Measurements from ENCODE around the gene VIT. TPM values are rescaled to one million over a fixed set of nuclear protein-coding genes. Genes with fewer than 3 reads are reported as not detected.

VIT gene
- total and polyA plus RNA-seq, 7 experiments from 2014 or later = not detected

- H3K27ac ChIP-seq (ENCODE audit: low read depth, low read length) = no peak overlapping the region
- peaks cover 0 to 6% (median 0%) of the 10 kb centered on the region in 11 donors for H3K9me3 Mint-ChIP-seq
- intact Hi-C loops (cut with micrococcal nuclease) = no loop called here
- H3K27ac Mint-ChIP-seq = no peak overlapping the region
- H3K27me3 Mint-ChIP-seq = peaks cover 2 to 11% (median 9%) of the 10 kb centered on the region in 5 donors
- H3K36me3 Mint-ChIP-seq = peaks cover 0 to 9% (median 0%) of the 10 kb centered on the region in 5 donors
- peaks cover 6 to 15% (median 8%) of the 10 kb centered on the region in 7 donors for H3K4me1 Mint-ChIP-seq
- ChIA-PET CTCF (no interaction called here), POLR2A (interaction anchor here (0.5 kb wide), 1 partner anchor 15 kb away, joined by 3 read pairs; no protein-coding TSS in a partner anchor)
- no peaks in the 10 kb centered on the region for H3K9me3 ChIP-seq (ENCODE audit: control insufficient read depth in 2 of 3, low read length in 3 of 3)
- H3K36me3 ChIP-seq (ENCODE audit: control insufficient read depth in 2 of 3, insufficient read depth in 3 of 3, low read length in 3 of 3) = no peaks in the 10 kb centered on the region
- peaks cover 5 to 6% of the 10 kb centered on the region in 2 donors for H3K4me1 ChIP-seq (ENCODE audit: control insufficient read depth in 2 of 2, insufficient read depth in 2 of 2, low read length in 2 of 2)
- no peak overlapping the region for H3K4me3 Mint-ChIP-seq
- no peak for DNase-seq
- no peak overlapping the region for H3K4me3 ChIP-seq (ENCODE audit: low read length)
- ATAC-seq = no peak
- no peaks in the 10 kb centered on the region for H3K27me3 ChIP-seq (ENCODE audit: control insufficient read depth in 2 of 2, insufficient read depth in 2 of 2, low read length in 2 of 2)
These were observed 137.7 kb downstream of the VIT start for GRCh38 chr2:36834203-36834602.

- ATAC-seq (no peak), DNase-seq (peak in 6 of 9 donors; percentile 3 to 52 (median 20))
- H3K36me3 ChIP-seq (ENCODE audit: control insufficient read depth in 2 of 3, insufficient read depth in 3 of 3, low read length in 3 of 3) = no peaks in the 10 kb centered on the region
- intact Hi-C loops (cut with micrococcal nuclease) = no loop called here
- Mint-ChIP-seq H3K4me1 (peaks cover 6 to 15% (median 8%) of the 10 kb centered on the region in 7 donors), H3K4me3 (peak overlapping the region in 3 of 10 donors; percentile 1 to 29 (median 4)), H3K9me3 (peaks cover 0 to 6% (median 0%) of the 10 kb centered on the region in 11 donors), H3K27me3 (peaks cover 2 to 11% (median 9%) of the 10 kb centered on the region in 5 donors), H3K36me3 (peaks cover 0 to 9% (median 0%) of the 10 kb centered on the region in 5 donors), H3K27ac (peak overlapping the region in 7 of 9 donors; percentile 1 to 41 (median 29))
- H3K27me3 ChIP-seq (ENCODE audit: control insufficient read depth in 2 of 2, insufficient read depth in 2 of 2, low read length in 2 of 2) = no peaks in the 10 kb centered on the region
- POLR2A ChIA-PET = interaction anchor here (0.5 kb wide), 1 partner anchor 14 kb away, joined by 3 read pairs; no protein-coding TSS in a partner anchor
- no peak overlapping the region for H3K4me3 ChIP-seq (ENCODE audit: low read length)
- H3K27ac ChIP-seq (ENCODE audit: low read depth, low read length) = no peak overlapping the region
- no peaks in the 10 kb centered on the region for H3K9me3 ChIP-seq (ENCODE audit: control insufficient read depth in 2 of 3, low read length in 3 of 3)
- peaks cover 5 to 6% of the 10 kb centered on the region in 2 donors for H3K4me1 ChIP-seq (ENCODE audit: control insufficient read depth in 2 of 2, insufficient read depth in 2 of 2, low read length in 2 of 2)
- CTCF ChIA-PET = interaction anchor here (0.7 kb wide), 1 partner anchor 50 kb away, joined by 3 read pairs; no protein-coding TSS in a partner anchor
These were observed 138.4 kb downstream of the VIT start for GRCh38 chr2:36834731-36835524.

GRCh38 chr2:36839976-36840617 lies 143.6 kb downstream of the VIT start:
- Mint-ChIP-seq H3K9me3 (no peaks in the 10 kb centered on the region), H3K27me3 (no peaks in the 10 kb centered on the region), H3K4me3 (no peak overlapping the region), H3K4me1 (peaks cover 3 to 5% (median 4%) of the 10 kb centered on the region in 7 donors), H3K27ac (peak overlapping the region in 1 of 9 donors; percentile 46), H3K36me3 (peaks cover 0 to 14% (median 11%) of the 10 kb centered on the region in 5 donors)
- POLR2A ChIA-PET = interaction anchor here (0.7 kb wide), 1 partner anchor 1423 kb away, joined by 3 read pairs; no protein-coding TSS in a partner anchor
- H3K9me3 ChIP-seq (ENCODE audit: control insufficient read depth in 2 of 3, low read length in 3 of 3) = no peaks in the 10 kb centered on the region
- DNase-seq (no peak), ATAC-seq (no peak)
- H3K27ac ChIP-seq (ENCODE audit: low read depth, low read length) = no peak overlapping the region
- no peaks in the 10 kb centered on the region for H3K36me3 ChIP-seq (ENCODE audit: control insufficient read depth in 2 of 3, insufficient read depth in 3 of 3, low read length in 3 of 3)
- H3K27me3 ChIP-seq (ENCODE audit: control insufficient read depth in 2 of 2, insufficient read depth in 2 of 2, low read length in 2 of 2) = no peaks in the 10 kb centered on the region
- H3K4me1 ChIP-seq (ENCODE audit: control insufficient read depth in 2 of 2, insufficient read depth in 2 of 2, low read length in 2 of 2) = peaks cover 3 to 6% of the 10 kb centered on the region in 2 donors
- intact Hi-C loops (cut with micrococcal nuclease) = no loop called here
- CTCF ChIA-PET = interaction anchor here (0.6 kb wide), 1 partner anchor 612 kb away, joined by 4 read pairs; no protein-coding TSS in a partner anchor
- no peak overlapping the region for H3K4me3 ChIP-seq (ENCODE audit: low read length)

- intact Hi-C loops (cut with micrococcal nuclease) = no loop called here
- Mint-ChIP-seq H3K4me3 (no peak overlapping the region), H3K36me3 (peaks cover 5 to 30% (median 17%) of the 10 kb centered on the region in 5 donors), H3K9me3 (no peaks in the 10 kb centered on the region), H3K27me3 (no peaks in the 10 kb centered on the region), H3K27ac (no peak overlapping the region), H3K4me1 (no peaks in the 10 kb centered on the region)
- ChIA-PET CTCF (interaction anchor here (0.6 kb wide), 1 partner anchor 20 kb away, joined by 3 read pairs; no protein-coding TSS in a partner anchor), POLR2A (no interaction called here)
- H3K4me3 ChIP-seq (ENCODE audit: low read length) = no peak overlapping the region
- no peaks in the 10 kb centered on the region for H3K4me1 ChIP-seq (ENCODE audit: control insufficient read depth in 2 of 2, insufficient read depth in 2 of 2, low read length in 2 of 2)
- peaks cover 0 to 5% (median 0%) of the 10 kb centered on the region in 3 experiments for H3K36me3 ChIP-seq (ENCODE audit: control insufficient read depth in 2 of 3, insufficient read depth in 3 of 3, low read length in 3 of 3)
- DNase-seq = no peak
- H3K27ac ChIP-seq (ENCODE audit: low read depth, low read length) = no peak overlapping the region
- no peaks in the 10 kb centered on the region for H3K27me3 ChIP-seq (ENCODE audit: control insufficient read depth in 2 of 2, insufficient read depth in 2 of 2, low read length in 2 of 2)
- no peak for ATAC-seq
- no peaks in the 10 kb centered on the region for H3K9me3 ChIP-seq (ENCODE audit: control insufficient read depth in 2 of 3, low read length in 3 of 3)
These were observed 147.3 kb downstream of the VIT start for GRCh38 chr2:36843838-36844237.

- H3K27me3 ChIP-seq (ENCODE audit: control insufficient read depth in 2 of 2, insufficient read depth in 2 of 2, low read length in 2 of 2) = no peaks in the 10 kb centered on the region
- Mint-ChIP-seq H3K27ac (no peak overlapping the region), H3K4me1 (no peaks in the 10 kb centered on the region), H3K36me3 (peaks cover 11 to 50% (median 44%) of the 10 kb centered on the region in 5 donors), H3K27me3 (no peaks in the 10 kb centered on the region), H3K9me3 (no peaks in the 10 kb centered on the region), H3K4me3 (no peak overlapping the region)
- ChIA-PET POLR2A (interaction anchor here (0.7 kb wide), 1 partner anchor 15 kb away, joined by 3 read pairs; no protein-coding TSS in a partner anchor), CTCF (no interaction called here)
- DNase-seq = no peak
- H3K9me3 ChIP-seq (ENCODE audit: control insufficient read depth in 2 of 3, low read length in 3 of 3) = no peaks in the 10 kb centered on the region
- H3K36me3 ChIP-seq (ENCODE audit: control insufficient read depth in 2 of 3, insufficient read depth in 3 of 3, low read length in 3 of 3) = peaks cover 0 to 30% (median 8%) of the 10 kb centered on the region in 3 experiments
- H3K4me3 ChIP-seq (ENCODE audit: low read length) = no peak overlapping the region
- H3K4me1 ChIP-seq (ENCODE audit: control insufficient read depth in 2 of 2, insufficient read depth in 2 of 2, low read length in 2 of 2) = no peaks in the 10 kb centered on the region
- no peak for ATAC-seq
- intact Hi-C loops (cut with micrococcal nuclease) = no loop called here
- no peak overlapping the region for H3K27ac ChIP-seq (ENCODE audit: low read depth, low read length)
These were observed 152.8 kb downstream of the VIT start for GRCh38 chr2:36849265-36849664.

- Histone ChIP-seq H3K27ac (ENCODE audit: low read depth, low read length) (no peak overlapping the region), H3K4me1 (ENCODE audit: control insufficient read depth in 2 of 2, insufficient read depth in 2 of 2, low read length in 2 of 2) (no peaks in the 10 kb centered on the region), H3K9me3 (ENCODE audit: control insufficient read depth in 2 of 3, low read length in 3 of 3) (no peaks in the 10 kb centered on the region), H3K36me3 (ENCODE audit: control insufficient read depth in 2 of 3, insufficient read depth in 3 of 3, low read length in 3 of 3) (peaks cover 0 to 34% (median 6%) of the 10 kb centered on the region in 3 experiments), H3K4me3 (ENCODE audit: low read length) (no peak overlapping the region), H3K27me3 (ENCODE audit: control insufficient read depth in 2 of 2, insufficient read depth in 2 of 2, low read length in 2 of 2) (no peaks in the 10 kb centered on the region)
- no peak for ATAC-seq
- intact Hi-C loops (cut with micrococcal nuclease) = no loop called here
- CTCF ChIA-PET = interaction anchor here (0.5 kb wide), 1 partner anchor 80 kb away, joined by 3 read pairs; no protein-coding TSS in a partner anchor
- Mint-ChIP-seq H3K27me3 (no peaks in the 10 kb centered on the region), H3K9me3 (no peaks in the 10 kb centered on the region), H3K4me1 (peaks cover 0 to 11% (median 0%) of the 10 kb centered on the region in 7 donors), H3K4me3 (no peak overlapping the region), H3K27ac (peak overlapping the region in 1 of 9 donors; percentile 2), H3K36me3 (peaks cover 16 to 60% (median 32%) of the 10 kb centered on the region in 5 donors)
- POLR2A ChIA-PET = no interaction called here
- DNase-seq = no peak
These were observed 157.7 kb downstream of the VIT start for GRCh38 chr2:36854241-36854640.
